GM12801 (cell line): ENCODE measurements around the gene PMPCB.

ENCODE experiments used
- CTCF ChIP-seq: IDR thresholded peaks from one replicate; pipeline ENCODE4 v1.5.1; 2011; ENCODE audit warnings: control low read depth; ENCODE audit not compliant: insufficient read length; ENCODE audit errors: extremely low read depth

PMPCB gene

GRCh38 chr7:103343332-103343731 lies 46.1 kb downstream of the PMPCB start:
- no peak for TF ChIP-seq CTCF

GRCh38 chr7:103343758-103344452 lies 46.7 kb downstream of the PMPCB start:
- TF ChIP-seq CTCF: no peak

- no peak for TF ChIP-seq CTCF
Observed at GRCh38 chr7:103344453-103345149, 47.4 kb downstream of the PMPCB start, which contains the start of gene DNAJC2. Gene DNAJC2, minus strand, starts transcription at chr7:103344767. Its CDS starts 145 bp downstream, at chr7:103344622.

- no peak for TF ChIP-seq CTCF
Observed at GRCh38 chr7:103346396-103346795, 49.2 kb downstream of the PMPCB start.

- no peak for TF ChIP-seq CTCF
Observed at GRCh38 chr7:103347507-103348267, 50.5 kb downstream of the PMPCB start, which contains the start of gene PSMC2. Gene PSMC2, plus strand, starts transcription at chr7:103347643. Its CDS starts 69 bp downstream, at chr7:103347712.

- TF ChIP-seq CTCF: no peak
Observed at GRCh38 chr7:103348452-103348851, 51.2 kb downstream of the PMPCB start.

- no peak for TF ChIP-seq CTCF
Observed at GRCh38 chr7:103348959-103349358, 51.7 kb downstream of the PMPCB start.
